GM18526 (cell line): ENCODE data around the gene ATXN10.

Experiments
- POLR2A ChIP-seq: IDR thresholded peaks from 3 replicates; pipeline ENCODE4 v1.6.1; 2011; ENCODE audit not compliant: insufficient read length; ENCODE audit errors: extremely low read depth

ATXN10 gene

DNA sequence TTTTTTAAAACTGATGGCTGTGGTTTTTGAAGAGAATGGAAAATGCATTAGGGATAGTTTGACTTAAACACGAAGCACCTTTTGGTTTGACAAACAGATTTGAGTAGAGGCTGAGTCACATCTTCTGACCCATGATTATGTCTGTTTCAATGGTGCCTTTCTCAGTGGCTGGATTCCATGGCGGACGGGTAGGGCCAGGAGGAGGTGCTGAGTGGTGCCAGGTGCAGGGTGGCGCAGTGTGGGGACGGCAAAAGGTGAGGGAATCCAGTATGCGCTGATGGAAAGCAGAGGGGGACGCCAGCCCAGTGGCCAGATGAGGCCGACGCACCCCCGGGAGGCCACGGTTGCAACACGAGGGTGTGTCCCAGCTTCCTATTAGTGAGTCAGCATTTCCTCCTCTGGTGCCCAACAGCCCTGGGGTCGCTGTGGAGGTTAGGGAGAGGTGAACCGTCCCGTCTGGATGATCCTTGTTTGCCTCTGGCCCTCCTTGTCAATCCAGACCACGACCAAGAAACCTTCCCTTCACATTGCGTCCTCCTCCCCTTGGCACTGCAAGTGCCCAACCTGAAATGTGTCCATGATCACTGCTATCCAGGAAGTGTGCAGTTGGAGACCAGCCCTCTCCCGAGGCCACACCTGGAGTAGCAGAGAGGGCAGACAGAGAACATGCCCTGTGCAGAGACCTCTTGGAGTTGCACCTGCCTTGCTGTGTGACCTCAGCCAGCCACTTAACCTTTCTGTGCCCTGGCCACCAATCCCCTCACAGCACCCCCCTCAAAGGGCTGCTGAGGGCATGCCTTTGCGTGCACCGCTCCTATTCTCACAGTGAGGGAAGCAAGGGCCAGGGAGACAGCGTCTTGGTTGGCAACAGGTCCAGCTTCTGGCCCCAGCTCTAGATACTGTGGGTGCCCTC is 32.5 kb upstream of the ATXN10 start:
- TF ChIP-seq POLR2A: no peak

DNA sequence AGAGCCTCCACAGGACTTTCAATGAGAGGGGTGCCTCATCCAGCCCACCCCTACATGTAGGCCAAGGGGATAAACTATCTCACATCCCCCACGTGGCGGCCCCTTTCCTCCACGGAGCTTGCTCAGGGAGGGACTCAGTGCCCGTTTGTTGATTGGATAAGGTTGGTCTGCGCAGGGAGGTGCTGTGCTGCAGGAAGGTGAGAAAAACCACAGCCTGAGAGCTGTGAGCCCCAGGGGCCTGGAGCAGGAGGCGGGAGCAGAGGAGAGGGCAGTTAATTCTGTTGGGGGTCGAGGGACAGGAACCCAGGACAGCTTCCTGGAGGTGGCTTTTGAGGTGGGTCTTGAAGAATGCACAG is 31.9 kb upstream of the ATXN10 start:
- TF ChIP-seq POLR2A: no peak

DNA sequence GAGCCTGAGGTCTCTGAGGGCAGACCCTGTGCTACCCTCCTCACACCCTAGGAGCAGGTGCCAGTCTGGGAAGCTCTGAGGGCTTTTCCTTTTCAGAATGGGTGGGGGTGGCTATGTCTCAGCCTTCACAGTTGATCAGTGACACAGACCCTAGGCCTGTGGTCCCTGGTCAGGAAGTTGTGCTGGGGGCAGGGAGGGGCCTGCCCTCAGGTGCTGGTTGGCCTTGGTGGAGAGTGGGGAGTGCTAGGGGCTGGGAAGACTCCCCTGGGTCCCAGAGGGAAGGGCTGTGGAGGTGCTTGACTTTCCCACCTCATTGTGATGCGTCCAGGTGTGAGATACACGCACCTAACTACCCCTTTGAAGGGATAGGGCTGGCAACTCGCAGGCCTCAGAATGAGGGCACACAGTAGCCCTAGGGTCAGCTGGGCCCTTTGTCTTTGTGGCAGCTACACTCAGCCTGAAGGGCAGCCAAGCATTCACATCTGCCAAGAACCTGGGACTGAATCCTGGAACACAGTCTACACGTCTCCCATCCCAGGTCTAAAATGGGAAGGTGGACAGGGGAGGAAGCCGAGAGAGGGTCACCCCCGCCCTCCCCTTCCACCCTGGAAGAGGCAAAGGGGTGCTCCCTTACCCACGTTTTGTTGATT is 31.2 kb upstream of the ATXN10 start:
- TF ChIP-seq POLR2A: no peak

DNA sequence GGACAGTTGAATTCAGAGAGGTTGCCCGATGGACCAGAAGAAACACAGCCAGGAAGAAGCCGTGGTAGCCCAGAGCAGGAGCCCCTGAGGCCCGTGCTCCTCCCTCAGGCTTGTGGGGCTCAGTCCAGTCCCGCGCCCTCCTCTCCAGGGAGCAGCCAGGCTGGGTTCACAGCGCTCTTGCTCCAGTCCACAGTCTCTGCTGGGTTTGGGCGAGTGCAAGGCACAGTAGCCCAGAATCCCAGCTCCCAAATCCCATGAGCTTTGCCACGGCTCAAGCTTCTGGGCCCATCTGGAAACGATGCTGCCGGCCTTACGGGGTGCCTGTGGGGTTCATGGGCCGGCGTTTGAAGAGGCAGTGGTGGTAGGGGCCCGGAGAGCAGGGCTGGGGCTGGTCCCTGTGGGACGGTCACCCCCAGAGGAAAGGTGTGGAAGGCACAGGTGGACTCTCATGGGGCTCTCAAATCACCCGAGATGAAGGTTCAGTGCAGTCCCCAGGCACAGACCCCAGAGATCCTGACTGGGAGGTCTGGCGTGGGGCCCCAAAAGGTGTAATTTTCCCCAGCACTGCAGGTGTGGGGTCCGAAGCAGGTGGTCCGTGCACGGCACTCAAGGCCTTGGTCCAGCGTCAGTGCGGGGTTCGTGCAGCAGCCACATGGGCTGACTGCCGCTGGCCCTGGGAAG is 30.6 kb upstream of the ATXN10 start:
- TF ChIP-seq POLR2A: no peak

DNA sequence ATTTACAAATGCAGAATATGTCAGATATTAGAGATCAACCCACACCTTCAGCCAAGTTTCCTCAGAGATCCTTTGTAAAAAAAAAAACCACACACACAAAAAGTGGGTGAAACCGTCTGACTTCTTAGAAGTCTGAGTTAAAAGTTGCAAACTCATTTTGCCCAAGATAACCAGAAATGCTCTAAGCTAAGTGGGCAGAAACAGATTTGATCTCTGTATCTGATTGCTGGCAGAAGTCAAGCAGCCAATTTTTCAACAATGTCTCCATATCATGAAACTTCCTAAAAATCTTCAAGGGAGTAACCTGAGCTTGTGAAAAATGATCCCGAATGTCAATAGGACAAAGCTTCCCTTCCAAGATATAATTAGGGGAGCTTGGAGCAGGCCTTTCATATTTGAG is 28.6 kb upstream of the ATXN10 start:
- TF ChIP-seq POLR2A: no peak

DNA sequence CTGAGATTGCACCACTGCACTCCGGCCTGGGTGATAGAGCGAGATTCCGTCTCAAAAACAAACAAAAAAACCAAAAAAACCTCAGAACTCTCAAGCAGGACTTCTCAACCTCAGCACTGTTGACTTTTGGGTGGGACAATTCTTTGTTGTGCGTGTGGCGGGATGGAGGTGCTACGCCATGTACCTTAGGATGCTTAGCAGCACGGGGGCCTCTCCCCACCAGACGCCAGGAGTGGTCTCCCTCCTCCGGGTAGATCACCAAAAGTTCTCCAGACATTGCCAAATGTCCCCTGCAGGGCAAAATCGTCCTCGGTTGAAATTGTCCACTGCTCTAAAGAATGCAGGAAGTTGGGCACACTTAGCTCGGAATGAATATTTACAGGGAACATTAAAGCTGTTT is 26.9 kb upstream of the ATXN10 start:
- TF ChIP-seq POLR2A: no peak

DNA sequence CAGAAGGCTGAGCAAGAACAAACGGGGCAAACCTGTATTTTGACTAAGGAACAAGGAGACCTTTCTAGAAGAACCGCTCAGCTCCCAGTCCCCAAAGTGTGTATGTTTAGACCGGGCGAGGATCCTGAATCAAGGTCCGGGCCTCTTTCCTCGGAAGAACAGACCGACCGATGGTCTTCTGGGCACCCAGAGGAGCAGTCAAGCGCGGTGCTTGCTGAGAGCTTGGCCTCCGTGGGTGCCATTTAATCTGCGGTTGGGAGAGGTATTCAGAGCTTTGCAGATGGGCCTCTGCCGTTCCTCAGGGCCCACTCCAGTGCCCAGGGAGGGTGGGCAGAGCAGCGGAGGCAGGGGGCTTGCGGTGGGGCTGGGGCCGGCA is 26.5 kb upstream of the ATXN10 start:
- TF ChIP-seq POLR2A: no peak

DNA sequence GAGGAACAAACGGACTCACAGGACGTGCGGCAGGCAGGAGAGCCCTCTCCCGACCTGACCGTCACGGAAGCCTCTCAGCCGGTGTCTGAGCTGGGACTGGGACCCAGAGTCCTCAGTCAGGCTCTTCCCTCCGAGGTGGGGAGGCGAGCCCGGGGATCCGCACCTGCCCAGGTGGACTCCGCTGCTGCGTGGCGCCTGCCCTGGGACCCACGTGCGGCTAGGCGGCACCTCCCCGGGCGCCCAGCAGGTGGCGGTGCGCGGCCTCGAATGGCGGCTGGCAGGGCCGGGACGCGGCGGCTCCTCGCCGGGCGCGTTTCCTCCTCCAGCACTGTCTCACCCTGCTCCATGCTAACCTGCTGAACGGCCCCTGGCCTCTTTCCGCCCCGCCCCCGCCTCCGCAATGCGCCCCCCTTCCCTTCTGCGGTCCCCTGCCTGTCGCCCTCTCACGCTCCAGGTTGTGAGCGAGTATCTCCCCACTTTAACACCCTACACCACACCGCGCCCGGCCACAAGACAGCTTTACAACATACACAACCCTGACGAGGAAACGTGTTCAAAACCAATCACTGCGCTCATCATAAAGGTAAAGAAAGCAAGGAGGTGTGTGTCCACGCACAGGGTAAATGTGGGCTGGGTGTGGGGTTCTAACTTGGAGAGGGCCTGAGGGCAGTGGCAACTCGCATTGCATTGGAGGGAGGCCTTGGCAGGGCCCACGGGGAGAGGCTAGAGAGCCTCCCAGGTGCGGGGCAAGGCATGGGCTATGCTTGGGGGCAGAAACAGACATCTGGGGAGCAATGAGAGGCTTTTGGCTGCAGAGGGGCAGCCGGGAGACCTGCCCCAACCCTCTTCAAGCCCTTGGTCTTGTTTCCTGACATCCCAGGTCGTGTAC is 25.9 kb upstream of the ATXN10 start:
- no peak for TF ChIP-seq POLR2A

DNA sequence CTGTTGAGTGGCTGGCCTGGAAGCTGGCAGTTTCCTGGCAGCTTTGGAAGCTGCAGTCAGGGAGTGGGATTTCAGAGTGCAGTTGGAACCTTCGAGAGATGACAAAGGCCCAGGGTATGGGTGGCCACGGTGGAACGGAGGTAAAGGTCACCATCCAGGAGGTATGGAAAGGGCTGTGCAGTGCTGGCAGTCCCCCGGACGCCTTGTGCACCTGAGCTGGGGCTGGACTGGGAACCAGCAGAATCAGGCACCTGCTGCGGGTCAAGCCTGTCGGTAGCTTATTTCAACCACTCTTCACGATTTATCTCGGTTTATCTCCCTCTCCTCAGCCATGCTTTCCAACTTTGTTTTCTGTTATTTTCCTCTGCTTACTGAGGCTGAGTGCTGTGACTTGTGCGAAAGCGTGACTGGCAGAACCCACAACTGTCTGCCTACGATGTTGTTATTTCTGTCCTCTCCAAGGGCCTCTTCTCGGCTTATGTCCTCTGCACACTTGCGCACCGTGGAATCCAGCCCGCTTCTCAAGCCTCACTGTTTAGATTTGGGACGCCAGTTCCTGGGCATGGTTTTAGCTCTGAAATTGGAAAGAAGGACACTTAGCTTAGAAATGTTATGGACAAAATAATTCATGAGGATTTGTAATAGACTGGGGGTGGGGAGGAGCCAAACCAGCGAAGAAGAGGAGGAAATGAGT is 24.0 kb upstream of the ATXN10 start:
- no peak for TF ChIP-seq POLR2A

DNA sequence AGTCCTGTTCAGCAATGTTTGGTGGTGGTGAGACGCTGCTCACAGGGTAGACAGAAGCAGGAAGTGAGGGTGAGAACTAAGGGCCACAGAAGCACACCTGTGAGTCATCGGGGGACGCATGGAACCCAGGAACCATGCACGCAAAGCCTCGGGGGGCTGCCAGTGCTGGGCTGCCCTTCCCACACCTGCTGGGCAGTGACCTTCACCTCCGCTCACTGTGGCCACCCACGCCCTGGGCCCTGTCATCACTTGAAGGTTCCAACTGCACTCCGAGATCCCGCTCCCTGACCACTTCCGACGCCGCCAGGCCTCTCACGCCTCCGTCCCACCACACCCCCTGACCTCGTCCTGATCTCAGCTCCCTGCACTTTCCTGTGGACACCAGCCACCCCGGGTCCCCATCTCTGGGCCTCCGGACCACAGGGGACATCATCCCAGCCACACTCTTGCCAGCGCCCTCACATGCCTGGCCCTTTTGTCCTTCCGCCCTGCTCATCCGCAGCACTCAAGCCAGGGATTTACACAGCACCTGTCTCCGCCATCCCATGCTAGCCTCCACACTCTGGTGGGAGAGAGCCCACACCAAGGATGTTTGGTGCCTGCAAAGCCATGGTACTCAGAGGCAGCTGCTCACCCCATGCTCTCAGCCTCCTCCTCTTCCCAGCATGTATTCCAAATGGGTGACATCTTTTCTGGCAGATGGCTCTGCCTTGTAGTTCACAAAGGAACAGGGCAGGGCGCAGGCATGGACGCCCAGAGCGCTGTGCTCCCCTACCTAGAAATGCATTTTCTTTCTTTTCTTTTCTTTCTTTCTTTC is 23.1 kb upstream of the ATXN10 start:
- no peak for TF ChIP-seq POLR2A

DNA sequence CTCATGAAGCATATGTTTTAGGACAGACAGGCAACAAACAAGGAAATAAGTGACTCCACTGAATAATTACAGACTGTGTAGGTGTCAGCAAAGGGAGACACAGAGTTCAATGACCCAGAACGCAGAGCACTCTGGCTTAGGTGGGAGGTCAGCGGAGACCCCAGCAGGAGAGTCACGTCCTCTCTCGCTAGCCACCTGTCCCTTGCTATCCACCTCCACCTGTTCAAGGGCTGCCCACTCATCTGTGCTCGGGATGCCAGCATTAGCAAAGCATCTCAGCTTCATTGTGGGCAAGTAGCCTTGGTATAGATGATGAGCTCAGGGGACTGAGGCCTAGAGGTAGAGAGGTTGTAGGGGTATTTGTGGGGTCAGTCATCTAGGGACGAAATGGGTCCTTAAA is 21.8 kb upstream of the ATXN10 start:
- no peak for TF ChIP-seq POLR2A

DNA sequence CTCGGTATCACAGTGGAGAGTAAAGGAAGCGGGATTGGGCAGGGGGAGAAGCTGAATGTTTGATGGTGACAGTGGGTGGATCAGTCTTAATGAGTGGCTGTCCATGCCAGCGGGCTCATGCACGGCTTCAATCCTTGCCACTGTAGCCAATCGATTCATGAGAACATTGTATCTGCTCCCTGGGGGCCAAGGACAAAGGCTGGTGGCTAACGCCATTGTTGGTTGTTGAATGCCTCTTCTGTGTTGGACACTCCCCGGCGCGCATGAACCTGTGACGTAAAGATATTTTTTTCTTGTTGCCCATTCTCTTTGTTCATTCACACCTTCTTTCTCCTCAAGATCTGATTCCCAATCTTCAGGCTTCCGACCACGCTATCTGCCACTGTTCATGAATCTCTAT is 20.9 kb upstream of the ATXN10 start:
- no peak for TF ChIP-seq POLR2A

DNA sequence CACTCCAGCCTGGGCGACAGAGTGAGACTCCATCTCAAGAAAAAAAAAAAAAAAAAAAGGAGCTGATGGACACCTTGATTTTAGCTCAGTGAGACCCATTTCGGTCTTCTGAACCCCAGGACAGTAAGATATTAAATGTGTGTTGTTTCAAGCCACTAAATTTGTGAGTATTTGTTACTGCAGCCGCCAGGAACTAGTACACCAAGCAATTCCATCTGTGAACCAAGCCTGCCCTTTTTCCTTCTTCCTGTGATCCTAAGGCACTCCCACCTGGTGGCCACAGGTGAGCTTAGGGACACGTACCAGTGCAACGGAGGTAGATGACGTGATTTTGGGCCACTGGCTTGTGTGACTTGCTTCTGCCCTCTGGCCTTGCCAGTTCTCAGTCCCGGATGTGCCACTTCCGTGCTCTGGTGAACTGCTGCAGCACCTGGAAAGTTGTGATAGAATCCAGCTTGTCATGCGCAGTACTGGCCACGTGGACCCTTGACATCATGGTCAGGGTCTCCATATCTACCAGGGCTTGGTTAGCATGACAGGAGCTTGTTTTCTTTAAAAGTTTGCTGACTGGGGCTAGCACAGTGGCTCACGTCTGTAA is 19.6 kb upstream of the ATXN10 start:
- no peak for TF ChIP-seq POLR2A
